Thyroid gland (tissue), 4 donors: ENCODE measurements around the gene ASCC1.

Experiments used
- CTCF ChIP-seq, 6 experiments: fragments of 200-600 bp in 3 of 6; fragments of 450-650 bp in 3 of 6; sonication (generic) in 3 of 6; IDR thresholded peaks; one replicate each; pipeline ENCODE4 v1.5.1; 2016 to 2019; ENCODE audit warnings: antibody characterized with exemption in 6 of 6, mild to moderate bottlenecking in 2 of 6, inconsistent platforms in 1 of 6, moderate library complexity in 1 of 6
- POLR2A ChIP-seq, 2 donors: fragments of 450-650 bp; IDR thresholded peaks; one replicate each; pipeline ENCODE4 v1.6.1; 2017; ENCODE audit warnings: antibody characterized with exemption in 2 of 2, mild to moderate bottlenecking in 2 of 2, moderate library complexity in 1 of 2

- TF ChIP-seq CTCF (IDR thresholded peaks at IDR 0.05) (no peak), POLR2A (IDR thresholded peaks at IDR 0.05) (no peak)
These were observed 42.5 kb upstream of the ASCC1 start for GRCh38 chr10:72258617-72259016.
